CD4-positive, alpha-beta T cell treated with Interleukin-12 subunit alpha and Interleukin-12 subunit beta, for 1 hour (primary cell): ENCODE data around the gene MUCL3.
"Not testable (repeated sequence)": the region's sequence is repeated elsewhere in the genome, so short reads cannot be mapped to it uniquely, and the experiment has no call there.

ENCODE experiments used
- DNase-seq: peaks from one replicate; pipeline ENCODE4 v3.0.0-alpha.2; 2020

Gene MUCL3

GRCh38 chr6:30988209-30988825 lies 47.5 kb downstream of the MUCL3 start:
- DNase-seq = no peak

GRCh38 chr6:30990422-30991086 lies 49.8 kb downstream of the MUCL3 start:
- DNase-seq = no peak

GRCh38 chr6:30991891-30992290 lies 51.1 kb downstream of the MUCL3 start:
- no peak for DNase-seq

GRCh38 chr6:30997301-30997700 lies 56.5 kb downstream of the MUCL3 start:
- no peak for DNase-seq

GRCh38 chr6:30998785-30999184 lies 58.0 kb downstream of the MUCL3 start:
- no peak for DNase-seq

- not testable (repeated sequence) for DNase-seq
These were observed 59.5 kb downstream of the MUCL3 start for GRCh38 chr6:31000067-31000860.

- no peak for DNase-seq
These were observed 60.6 kb downstream of the MUCL3 start for GRCh38 chr6:31001281-31001888.

- DNase-seq = no peak
These were observed 61.7 kb downstream of the MUCL3 start for GRCh38 chr6:31002471-31002870.
